Measurements from ENCODE around the gene ECM2. TPM values are rescaled to one million over a fixed set of nuclear protein-coding genes. Genes with fewer than 3 reads are reported as not detected.

The ECM2 gene
- total RNA-seq, 1 experiment from 2014 or later = not detected

DNA sequence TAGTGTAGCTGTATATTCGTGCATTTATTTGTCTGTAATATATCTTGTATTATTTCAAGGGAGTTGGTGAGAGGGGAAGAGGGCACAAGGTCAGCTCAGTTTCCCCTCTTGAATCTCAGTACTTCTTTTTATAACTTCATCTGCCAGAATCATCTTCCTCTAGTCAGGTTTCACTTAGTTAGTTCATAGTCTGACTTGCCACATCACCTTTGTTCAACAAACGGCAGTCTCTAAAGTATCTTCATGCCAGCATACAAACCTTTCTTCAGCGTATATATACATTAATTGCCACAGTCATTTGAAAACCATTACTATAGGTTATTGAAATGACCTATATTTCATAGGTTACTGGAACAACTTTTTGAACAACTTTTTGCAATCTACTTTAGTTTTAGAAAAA lies 1.6 kb downstream of the ECM2 start:
- Histone ChIP-seq H3K79me2 (ENCODE audit: insufficient read depth, low read length) (no peaks in the 10 kb centered on the region), H3K4me3 (replicated peaks in 1 of 2; ENCODE audit: low read depth in 1 of 2, low read length in 2 of 2) (no peak overlapping the region), H3K9ac (ENCODE audit: low read length) (no peak overlapping the region), H3K27me3 (ENCODE audit: insufficient read depth, low read length) (no peaks in the 10 kb centered on the region), H3K27ac (ENCODE audit: low read depth, low read length) (no peak overlapping the region), H3K36me3 (ENCODE audit: control insufficient read depth in 1 of 2, insufficient read depth in 2 of 2, low read length in 2 of 2) (no peaks in the 10 kb centered on the region), H3K4me2 (ENCODE audit: low read length) (no peak overlapping the region), H3K9me2 (ENCODE audit: insufficient read depth) (no peaks in the 10 kb centered on the region), H4K20me1 (ENCODE audit: insufficient read depth) (no peaks in the 10 kb centered on the region), H3K4me1 (ENCODE audit: control insufficient read depth in 1 of 2, insufficient read depth in 2 of 2, low read length in 2 of 2) (no peaks in the 10 kb centered on the region), H2AFZ (ENCODE audit: low read depth, low read length, poor library complexity, severe bottlenecking) (no peak overlapping the region), H3K9me3 (ENCODE audit: control insufficient read depth in 1 of 2, insufficient read depth in 1 of 2, low read depth in 1 of 2, low read length in 2 of 2) (no peaks in the 10 kb centered on the region)
- ChIA-PET CTCF (no interaction called here), RAD21 (ENCODE audit: low non-redundant PET in 1 of 2, low total read pairs in 2 of 2, uncharacterized antibody in 2 of 2, unreplicated experiment in 2 of 2) (no interaction called here), POLR2A (no interaction called here)
- BruUV-seq (replicated peaks) = no TSS peak
- TF ChIP-seq SP1 (IDR thresholded peaks at IDR 0.05; ENCODE audit: low read depth) = no peak
- TF ChIP-seq EZH2phosphoT487 (IDR thresholded peaks at IDR 0.05; ENCODE audit: borderline replicate concordance) = no peak
- TF ChIP-seq EZH2 (IDR thresholded peaks at IDR 0.05) = no peak
- no peak for TF ChIP-seq RAD21 (IDR thresholded peaks at IDR 0.05; ENCODE audit: low read depth)
- no peak for TF ChIP-seq ZBTB33 (IDR thresholded peaks at IDR 0.05; ENCODE audit: extremely low read depth, insufficient replicate concordance, low read length)
- no peak for TF ChIP-seq ZNF274 (IDR thresholded peaks at IDR 0.05; ENCODE audit: low read depth, low read length)
- TF ChIP-seq, protein P1, sequence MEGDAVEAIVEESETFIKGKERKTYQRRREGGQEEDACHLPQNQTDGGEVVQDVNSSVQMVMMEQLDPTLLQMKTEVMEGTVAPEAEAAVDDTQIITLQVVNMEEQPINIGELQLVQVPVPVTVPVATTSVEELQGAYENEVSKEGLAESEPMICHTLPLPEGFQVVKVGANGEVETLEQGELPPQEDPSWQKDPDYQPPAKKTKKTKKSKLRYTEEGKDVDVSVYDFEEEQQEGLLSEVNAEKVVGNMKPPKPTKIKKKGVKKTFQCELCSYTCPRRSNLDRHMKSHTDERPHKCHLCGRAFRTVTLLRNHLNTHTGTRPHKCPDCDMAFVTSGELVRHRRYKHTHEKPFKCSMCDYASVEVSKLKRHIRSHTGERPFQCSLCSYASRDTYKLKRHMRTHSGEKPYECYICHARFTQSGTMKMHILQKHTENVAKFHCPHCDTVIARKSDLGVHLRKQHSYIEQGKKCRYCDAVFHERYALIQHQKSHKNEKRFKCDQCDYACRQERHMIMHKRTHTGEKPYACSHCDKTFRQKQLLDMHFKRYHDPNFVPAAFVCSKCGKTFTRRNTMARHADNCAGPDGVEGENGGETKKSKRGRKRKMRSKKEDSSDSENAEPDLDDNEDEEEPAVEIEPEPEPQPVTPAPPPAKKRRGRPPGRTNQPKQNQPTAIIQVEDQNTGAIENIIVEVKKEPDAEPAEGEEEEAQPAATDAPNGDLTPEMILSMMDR (IDR thresholded peaks at IDR 0.05 in 2 of 3, conservative IDR thresholded peaks at IDR 0.05 in 1 of 3; ENCODE audit: borderline replicate concordance in 1 of 3, insufficient read depth in 1 of 3, low read depth in 2 of 3, low read length in 2 of 3) = no peak
- no peak for TF ChIP-seq FOSL1 (IDR thresholded peaks at IDR 0.05; ENCODE audit: low read depth)
- TF ChIP-seq POLR2AphosphoS5 (IDR thresholded peaks at IDR 0.05; ENCODE audit: low read depth, low read length) = no peak
- no peak for TF ChIP-seq EGR1 (IDR thresholded peaks at IDR 0.05; ENCODE audit: low read depth)
- TF ChIP-seq CBX3 (IDR thresholded peaks at IDR 0.05; ENCODE audit: low read depth) = no peak
- intact Hi-C loops (cut with micrococcal nuclease) = no loop called here
- no peak for DNase-seq (ENCODE audit: low read depth, low spot score)
- no peak for ATAC-seq

Data from HCT116 (cell line).